GM12864 (cell line): Measurements from ENCODE around the gene HECW1.
"Not testable (repeated sequence)": the region's sequence is repeated elsewhere in the genome, so short reads cannot be mapped to it uniquely, and the experiment has no call there.

Source experiments
- DNase-seq: peaks from one replicate; pipeline ENCODE4 v3.0.0-alpha.2; 2011; ENCODE audit warnings: low read depth
- H3K4me3 ChIP-seq: 2 replicates; pipeline ENCODE4 v1.5.1; 2011; ENCODE audit warnings: mild to moderate bottlenecking, low read depth, low read length, control low read depth
- CTCF ChIP-seq: IDR thresholded peaks from 2 replicates; pipeline ENCODE4 v1.5.1; 2011; ENCODE audit warnings: low read depth, mild to moderate bottlenecking, moderate library complexity, low read length, control low read depth, inconsistent platforms; ENCODE audit errors: missing control alignments

Gene HECW1

GRCh38 chr7:43112459-43112940 is at the start of gene HECW1:
TSS of gene HECW1 (plus strand) at chr7:43112647. CDS start at chr7:43243906, 131,259 bp downstream.
- H3K4me3 ChIP-seq: peak within 1 kb of the TSS; percentile 8; the same call in 1 of the 2 replicates
- no peak for DNase-seq

DNA sequence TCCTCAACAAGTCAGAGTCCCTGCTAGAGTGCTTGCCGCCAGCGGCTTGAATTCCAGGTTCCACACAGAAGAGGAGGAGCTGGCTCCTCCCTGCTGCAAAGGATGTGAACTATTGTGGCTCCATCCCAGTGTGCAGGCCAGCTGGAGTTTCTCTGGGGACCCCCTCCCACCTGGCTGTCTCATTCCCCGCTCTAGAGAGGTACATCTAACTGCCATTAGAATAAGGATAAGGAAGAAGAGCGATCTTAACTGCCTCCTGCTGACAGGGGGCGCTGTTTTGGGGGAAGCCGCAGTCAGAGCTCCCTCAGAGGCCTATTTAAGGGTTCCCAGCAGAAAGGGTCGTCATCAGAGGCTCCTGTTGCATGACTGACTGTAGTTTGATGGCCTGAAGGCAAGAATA is 40.8 kb upstream of the HECW1 start:
- H3K4me3 ChIP-seq: no peak overlapping the region
- no peak for DNase-seq
- TF ChIP-seq CTCF: peak; percentile 64

More at GRCh38 chr7:43112459-43112940, at the start of gene HECW1:
- no peak for TF ChIP-seq CTCF

DNA sequence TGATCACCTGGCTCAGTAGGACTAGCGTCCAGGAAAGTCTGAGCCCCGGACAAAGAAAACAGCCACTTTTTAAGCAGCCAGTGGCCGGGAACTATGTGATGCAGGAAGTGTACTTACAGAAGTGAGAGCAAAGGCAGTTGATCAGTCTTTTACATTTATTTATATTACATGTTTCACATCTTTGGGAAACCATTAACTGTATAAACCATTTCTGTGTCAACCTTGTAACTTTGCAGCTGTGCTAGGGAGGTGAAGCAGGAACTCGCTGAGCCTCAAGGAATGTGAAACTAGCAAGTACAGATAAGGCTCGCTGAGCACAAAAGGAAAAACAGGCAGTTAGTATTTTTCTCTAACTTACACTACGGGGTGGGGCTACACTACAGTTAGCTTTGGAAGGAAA is 39.9 kb upstream of the HECW1 start:
- DNase-seq: no peak
- no peak overlapping the region; the same call in 1 of the 2 replicates for H3K4me3 ChIP-seq
- no peak for TF ChIP-seq CTCF

DNA sequence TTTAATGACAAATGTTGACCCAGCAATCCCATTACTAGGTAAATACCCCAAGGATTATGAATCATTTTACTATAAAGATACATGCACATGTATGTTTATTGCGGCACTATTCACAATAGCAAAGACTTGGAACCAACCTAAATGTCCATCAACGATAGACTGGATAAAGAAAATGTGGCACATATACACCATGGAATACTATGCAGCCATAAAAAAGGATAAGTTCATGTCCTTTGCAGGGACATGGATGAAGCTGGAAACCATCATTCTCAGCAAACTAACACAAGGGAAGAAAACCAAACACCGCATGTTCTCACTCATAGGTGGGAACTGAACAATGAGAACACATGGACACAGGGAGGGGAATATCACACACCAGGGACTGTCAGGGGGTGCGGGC is 38.6 kb upstream of the HECW1 start:
- DNase-seq, H3K4me3 ChIP-seq: not testable (repeated sequence)

GRCh38 chr7:43076189-43076605 is 36.2 kb upstream of the HECW1 start:
- peak; percentile 83 for DNase-seq
- no peak for TF ChIP-seq CTCF

DNA sequence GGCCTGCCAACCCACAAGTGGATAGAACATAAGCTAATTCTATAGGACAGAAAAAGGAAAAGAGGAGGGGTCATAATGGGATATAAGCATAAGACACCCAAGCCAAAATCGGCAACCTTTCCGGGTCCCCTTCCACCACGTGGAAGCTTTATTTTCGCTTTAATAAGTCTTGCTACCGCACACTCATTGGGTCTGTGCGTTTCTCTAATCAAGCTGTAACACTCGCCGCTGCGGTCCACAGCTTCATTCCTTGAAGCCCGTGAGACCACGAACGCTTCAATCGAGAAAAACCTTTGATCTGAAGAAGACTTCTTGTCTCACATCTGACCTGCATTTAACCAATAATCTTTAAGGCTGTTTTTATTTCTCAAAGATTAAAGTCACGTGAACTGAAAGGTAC is 35.8 kb upstream of the HECW1 start:
- no peak overlapping the region for H3K4me3 ChIP-seq
- no peak for DNase-seq
- no peak for TF ChIP-seq CTCF

More at GRCh38 chr7:43076189-43076605, 36.2 kb upstream of the HECW1 start:
- no peak overlapping the region for H3K4me3 ChIP-seq

- TF ChIP-seq CTCF: no peak
- no peak for DNase-seq
- H3K4me3 ChIP-seq: no peak overlapping the region
Measured at GRCh38 chr7:43077285-43077684, 35.2 kb upstream of the HECW1 start.
